Stimulated activated naive CD8-positive, alpha-beta T cell treated with anti-CD3 and anti-CD28 coated beads, Interleukin-15, Interleukin-2, amounts not matched to agents 100 U/mL and 50 U/mL, for 24 hours (primary cell): Measurements from ENCODE around the gene NKD2.

Experiments used
- ATAC-seq: fragments of 150-1000 bp; cut with Tn5 transposase; one replicate; pipeline ENCODE4 v1.10.0; 2021
- DNase-seq: peaks from one replicate; pipeline ENCODE4 v3.0.0; 2021

The NKD2 gene

DNA sequence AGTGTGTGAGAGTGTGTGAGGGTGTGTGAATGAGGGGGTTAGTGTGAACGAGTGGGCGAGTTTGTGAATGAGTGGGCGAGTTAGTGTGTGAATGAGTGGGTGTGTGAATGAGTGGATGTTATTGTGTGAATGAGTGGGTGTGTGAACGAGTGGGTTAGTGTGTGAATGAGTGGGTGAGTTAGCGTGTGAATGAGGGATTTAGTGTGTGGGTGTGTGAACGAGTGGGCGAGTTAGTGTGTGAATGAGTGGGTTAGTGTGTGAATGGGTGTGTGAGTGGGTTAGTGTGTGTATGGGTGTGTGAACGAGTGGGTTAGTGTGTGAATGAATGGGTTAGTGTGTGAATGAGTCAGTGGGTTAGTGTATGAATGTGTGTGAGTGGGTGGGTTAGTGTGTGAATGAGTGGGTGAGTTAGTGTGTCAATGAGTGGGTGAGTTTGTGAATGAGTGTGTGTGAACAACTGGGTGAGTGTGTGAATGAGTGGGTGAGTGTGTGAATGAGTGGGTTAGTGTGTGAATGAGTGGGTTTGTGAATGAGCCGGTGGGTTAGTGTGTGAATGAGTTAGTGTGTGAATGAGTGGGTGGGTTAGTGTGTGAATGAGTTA lies 37.5 kb downstream of the NKD2 start:
- no peak for DNase-seq
- no peak for ATAC-seq

DNA sequence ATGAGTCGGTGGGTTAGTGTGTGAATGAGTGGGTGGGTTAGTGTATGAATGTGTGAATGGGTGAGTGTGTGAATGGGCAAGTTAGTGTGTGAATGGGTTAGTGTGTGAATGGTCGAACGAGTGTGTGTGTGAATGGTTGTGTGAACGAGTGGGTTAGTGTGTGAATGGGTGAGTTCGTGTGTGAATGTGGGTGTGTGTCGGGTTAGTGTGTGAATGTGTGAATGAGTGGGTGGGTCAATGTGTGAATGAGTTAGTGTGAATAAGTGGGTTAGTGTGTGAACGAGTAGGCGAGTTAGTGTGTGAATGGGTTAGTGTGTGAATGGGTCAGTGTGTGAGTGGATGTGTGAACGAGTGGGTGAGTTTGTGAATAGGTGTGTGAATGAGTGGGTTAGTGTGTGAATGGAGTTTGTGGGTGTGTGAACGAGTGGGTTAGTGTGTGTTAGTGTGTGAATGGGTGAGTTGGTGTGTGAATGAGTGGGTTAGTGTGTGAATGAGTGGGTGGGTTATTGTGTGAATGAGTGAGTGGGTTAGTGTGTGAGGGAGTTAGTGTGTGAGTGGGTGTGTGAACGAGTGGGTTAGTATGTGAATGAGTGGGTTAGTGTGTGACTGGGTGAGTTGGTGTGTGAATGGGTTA lies 38.8 kb downstream of the NKD2 start:
- ATAC-seq (no peak), DNase-seq (no peak)

DNA sequence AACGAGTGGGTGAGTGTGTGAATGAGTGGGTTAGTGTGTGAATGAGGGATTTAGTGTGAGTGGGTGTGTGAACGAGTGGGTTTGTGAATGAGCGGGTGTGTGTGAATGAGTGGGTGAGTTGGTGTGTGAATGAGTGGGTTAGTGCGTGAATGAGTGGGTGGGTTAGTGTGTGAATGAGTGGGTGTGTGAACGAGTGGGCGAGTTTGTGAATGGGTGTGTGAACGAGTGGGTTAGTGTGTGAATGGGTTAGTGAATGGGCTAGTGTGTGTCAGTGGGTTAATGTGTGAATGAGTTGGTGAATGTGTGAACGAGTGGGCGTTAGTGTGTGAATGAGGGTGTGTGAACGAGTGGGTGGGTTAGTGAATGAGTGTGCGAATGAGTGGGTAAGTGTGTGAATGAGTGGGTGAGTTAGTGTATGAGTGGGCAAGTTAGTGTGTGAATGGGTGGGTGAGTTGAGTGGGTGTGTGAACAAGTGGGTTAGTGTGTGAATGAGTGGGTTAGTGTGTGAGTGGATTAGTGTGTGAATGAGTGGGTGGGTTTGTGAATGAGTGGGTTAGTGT lies 39.6 kb downstream of the NKD2 start:
- no peak for ATAC-seq
- no peak for DNase-seq

DNA sequence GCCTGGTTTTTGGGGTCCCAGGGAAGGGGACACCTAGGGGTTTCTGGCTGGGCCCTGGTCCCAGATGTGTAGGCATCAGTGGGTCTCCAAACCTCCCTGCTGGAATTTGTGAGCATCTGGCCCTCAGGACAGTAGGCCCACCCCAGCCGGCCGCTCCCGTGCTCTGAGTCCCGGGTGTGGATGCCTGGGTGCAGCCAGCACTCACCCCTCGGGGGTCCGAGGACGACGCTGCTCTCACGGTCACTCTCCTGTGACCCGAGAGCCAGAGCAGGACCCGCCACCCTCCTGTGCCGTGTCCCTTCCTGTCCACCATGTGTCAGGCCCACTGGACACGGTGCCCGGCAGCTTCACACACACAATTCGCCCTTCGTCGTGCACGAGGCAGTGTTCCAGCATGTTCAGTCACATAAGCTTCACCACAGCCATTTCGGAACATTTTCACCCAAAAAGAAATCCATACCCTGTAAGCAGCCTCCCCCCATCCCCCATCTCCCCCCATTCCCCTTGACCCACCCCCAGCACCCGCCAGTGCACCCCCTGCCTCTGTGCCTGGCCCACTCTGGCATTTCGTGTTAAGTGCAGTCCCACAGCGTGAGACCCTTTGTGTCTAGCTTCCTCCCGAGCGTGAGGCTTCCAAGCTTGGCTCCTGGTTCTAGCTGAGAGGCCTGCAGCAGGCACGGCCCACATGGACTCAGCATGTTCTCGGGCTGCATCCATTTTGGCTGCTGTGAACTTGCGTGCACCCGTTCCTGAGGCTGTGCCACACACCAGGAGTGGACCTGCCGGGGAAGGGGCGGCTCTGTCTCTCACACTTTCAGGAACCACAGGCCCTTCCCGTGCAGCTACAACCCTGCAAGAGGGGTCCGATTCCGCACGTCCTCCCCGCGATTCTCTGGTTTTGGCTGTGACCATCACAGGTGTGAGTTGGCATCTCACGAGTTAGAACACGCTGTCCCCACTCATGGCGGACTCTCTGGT lies 40.5 kb downstream of the NKD2 start:
- DNase-seq: no peak
- ATAC-seq: no peak

DNA sequence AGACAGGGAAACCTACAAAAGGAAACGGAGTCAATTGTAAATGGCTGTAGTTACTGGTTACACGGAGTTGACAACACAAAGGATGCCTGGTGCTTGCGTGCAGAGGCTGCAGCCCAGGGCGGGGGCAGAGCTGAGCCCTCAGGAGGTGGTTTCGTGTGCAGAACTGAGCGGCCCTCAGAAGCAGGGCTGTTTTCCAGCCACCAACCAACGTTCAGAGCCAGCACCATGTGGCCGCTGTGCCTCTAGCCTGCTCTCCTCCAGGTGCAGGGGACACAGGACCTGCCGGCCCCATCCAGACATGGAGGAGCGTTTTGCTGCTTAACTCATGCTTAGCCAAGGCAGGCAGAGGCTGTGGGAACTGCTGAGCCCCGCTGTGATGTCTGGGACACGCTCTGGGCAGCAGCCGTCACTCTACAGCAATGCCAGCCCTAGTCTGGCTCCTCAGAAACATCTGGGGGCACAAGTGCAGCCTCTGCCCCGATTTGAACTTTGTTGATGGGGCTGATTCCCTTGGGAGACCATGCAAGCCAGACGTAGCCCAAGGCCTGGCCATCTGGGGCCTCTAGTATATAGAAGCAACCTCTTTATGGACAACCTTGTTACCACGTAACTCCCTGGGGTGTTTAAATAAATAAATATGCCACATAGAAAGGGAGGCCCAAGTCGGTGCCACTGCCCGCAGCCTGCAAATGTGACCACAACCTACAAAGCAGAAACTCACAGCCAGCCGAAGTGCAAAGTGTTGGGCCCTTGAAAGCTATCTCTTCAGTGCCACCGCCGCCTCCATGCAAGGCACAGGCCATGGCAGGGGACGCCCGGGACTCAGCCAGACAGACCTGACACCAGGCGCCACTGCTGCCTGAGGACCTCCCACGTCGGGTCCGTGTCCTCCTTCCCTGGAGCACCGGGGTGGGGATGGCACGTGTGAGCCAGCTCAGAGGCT lies 42.1 kb downstream of the NKD2 start:
- no peak for ATAC-seq
- no peak for DNase-seq

DNA sequence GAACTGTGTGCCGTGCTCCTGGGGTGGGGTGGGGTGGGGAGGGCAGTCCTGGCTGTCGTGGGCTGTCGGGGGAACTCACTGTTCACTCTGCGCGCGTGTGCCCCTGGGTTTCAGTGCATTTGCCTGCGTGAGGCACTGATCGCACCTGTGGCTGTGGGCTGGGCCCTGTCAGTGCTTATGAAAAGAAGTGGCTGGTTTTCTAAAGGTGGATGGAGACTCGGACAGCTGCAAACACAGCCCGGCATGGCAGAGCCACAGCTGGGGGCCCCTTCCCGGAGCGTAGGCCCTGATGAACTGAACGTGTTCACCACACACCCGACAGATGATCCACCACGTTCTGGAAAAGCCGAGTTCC lies 42.7 kb downstream of the NKD2 start:
- no peak for ATAC-seq
- no peak for DNase-seq

DNA sequence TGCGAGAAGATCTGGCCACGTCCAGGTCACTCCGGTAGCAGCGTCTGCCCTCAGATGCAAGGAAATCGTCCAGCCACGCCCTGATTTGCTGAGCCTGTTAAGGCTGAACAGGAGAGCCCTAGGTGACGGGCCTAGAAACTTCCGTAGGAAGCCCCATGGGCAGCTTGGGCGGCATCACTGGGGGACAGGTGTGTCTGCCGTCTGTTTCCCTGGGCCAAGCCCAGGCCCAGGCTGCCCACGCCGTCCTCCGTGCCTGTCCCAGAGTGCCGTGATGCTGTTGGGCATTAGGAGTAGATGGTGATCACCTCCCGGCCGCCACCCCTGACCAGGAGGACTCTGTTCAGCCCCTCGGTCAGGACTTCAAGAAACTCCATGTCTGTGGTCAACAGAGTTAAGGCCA lies 43.5 kb downstream of the NKD2 start:
- ATAC-seq: no peak
- no peak for DNase-seq

DNA sequence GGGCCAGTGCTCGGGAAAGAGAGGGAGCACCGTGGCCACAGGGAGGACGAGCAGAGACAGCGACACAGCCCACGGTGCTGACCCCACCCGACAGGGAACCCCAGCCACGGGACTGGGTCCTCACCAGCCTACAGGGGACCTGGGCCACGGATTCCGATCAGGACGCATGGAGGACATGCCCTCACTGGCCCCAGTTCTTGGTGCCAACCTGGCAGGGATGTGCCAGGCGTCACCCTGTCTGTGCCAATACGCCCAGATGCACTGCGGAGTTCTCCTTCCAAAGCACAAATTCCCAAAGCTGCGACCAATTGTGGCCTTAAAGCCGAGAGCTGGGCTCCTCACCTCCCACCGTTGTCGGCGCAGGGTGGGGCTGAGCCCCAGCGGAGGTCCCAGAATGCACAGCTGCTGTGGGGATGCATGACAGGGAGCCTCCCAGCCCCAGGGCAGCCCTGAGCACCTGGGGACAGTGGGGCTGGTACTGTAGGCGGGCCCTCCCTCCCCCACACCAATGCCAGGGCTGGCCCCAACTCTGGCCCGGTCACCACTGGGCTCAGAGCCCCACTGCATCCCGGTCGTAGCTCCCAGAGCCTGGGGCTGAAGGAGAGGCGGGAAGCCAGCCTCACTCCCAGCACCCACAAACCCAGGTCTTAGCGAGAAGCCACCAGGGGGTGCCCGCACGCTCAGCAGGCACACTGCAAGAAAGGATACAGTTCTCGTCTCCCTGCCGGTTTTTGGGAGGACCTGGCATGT lies 44.2 kb downstream of the NKD2 start:
- DNase-seq (no peak), ATAC-seq (no peak)

DNA sequence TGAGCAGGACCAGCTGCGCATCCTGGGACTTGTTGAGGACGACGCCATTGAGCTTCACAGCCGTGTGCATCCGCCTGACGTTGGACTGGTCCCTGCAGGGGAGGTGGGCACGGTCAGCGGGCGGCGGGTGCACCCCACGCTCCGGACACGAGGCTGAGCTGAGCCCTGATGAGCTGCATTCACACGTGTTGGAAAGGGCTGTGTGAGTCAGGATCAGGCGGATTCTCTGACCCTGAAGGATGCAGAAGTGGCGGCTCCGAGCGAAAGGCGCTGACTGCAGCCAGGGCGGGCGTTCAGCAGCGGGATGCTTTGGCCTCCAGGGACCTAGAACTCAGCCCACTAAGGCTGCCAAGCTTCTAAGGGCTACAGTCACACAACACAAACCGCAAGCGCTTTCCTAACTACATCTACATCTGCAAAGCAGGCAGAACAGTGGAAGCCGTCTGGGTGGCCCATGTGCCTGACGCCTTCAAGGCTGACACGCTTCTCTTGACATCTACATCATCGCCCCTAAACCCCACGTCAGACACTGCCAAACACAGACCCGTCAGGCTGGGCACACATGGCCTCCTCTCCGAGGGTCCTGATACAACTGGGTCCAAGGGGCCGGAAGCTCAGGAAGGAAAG lies 44.9 kb downstream of the NKD2 start:
- no peak for ATAC-seq
- DNase-seq: no peak

DNA sequence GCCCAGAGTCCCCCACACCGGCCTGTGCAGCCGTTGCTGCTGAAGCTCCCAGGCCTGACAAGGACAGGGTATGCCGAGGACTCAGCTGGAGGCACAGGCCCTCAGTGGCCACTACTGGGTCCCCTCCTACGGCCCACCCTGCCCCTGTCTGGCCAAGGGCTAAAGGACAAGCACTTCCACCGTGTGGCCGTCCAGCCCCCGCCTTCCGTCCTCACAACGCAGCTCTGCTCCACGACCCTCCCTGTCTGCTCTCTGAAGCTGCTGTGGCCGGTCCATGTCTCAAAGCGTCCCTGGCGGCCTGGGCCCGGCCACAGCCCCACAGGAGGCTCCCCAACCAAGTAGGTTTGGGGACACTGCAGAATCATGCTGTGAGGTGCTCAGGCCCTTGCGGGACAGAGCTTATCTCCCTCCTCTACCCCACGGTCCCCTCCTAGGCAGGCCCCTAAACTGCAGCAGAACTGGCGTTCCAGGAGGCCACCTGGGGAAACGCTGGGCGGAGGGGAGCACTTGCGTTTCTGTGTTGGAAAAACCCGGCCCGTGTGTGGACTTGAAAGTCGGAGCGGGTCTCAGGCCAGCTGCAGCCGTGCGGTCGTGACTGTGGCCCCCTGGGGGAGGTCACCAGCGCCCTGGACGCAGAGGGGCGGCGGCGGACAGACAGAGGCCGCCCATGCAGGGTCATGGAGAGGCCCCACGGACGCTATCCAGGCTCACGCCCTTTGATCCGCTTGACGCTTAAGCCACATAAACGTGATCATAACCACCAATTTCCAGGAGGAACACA lies 45.6 kb downstream of the NKD2 start:
- DNase-seq (no peak), ATAC-seq (no peak)

DNA sequence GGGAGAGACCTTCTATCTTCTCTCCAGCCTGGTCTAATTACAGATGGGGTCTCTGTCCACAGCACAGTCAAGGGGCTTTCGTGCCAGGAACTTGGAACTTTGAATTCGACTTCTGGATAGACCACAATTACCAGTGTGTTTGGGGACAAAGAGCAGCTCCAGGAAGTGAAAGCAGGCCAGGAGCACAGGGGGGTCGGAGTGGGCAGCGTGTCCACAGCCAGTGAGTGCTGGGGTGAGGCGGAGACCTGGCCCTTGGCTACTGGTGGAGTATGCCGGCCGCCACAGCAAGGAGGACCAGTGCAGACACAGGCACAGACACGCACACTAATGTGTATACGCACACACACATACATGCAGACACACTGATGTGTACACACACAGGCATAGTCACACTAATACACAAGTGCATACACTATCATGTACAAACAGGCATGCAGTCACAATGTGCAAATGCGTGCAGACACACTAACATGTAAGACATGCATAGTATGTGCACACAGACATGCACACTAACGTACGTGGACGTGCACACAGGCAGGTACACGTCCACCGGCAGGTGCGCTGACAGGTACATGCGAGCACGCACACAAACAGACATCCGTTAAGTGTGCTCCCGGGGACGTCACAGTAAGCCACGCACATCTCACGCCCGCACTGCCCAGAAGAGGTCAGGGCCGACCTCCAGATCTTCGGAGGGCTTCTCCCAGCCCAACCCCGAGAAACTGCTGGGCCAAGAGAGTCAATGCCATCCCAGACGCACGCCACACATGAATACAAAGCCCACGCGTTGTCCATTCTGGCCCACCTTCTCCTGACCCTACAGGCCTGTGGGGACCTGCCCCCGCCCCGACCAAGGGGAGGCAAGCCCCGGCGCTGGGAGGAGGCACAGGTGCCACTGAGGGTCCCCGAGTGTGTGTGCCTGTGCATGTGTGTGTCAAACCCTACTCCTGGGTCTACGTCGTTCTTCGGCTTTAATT lies 46.5 kb downstream of the NKD2 start:
- no peak for ATAC-seq
- no peak for DNase-seq

DNA sequence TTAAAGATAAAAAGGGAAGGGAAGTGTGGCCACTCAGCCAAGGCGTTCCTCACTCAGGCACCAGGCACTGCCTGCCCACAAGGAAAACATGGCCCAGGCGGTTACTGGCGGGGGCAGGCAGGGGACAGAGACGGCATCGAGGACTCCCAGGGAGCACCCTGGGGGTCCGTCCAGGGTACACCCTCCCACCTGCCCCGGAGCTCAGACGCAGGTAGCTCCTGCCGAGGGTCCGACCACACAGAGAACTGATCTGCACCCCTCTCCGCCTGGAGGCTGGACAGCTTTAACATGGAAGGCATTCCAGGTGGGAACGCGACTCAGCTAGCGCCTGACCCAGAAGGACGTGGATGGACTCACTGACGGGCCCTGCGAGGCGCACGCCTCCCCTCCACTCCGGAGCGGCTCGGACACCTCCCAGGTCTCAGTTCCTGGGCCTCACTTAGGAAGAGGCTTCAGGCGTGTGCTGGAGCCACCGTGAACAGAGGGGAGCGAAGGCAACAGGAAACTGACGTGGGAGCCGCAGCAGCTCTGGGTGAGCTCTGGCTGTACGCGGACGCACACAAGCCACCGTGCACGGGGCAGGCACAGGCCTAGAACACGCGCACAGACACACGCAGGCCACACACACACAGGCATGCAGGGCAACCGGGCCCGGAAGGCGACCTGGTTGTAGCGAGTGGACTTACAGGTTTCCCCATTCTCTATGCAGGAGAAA lies 47.5 kb downstream of the NKD2 start:
- DNase-seq (no peak), ATAC-seq (no peak)

DNA sequence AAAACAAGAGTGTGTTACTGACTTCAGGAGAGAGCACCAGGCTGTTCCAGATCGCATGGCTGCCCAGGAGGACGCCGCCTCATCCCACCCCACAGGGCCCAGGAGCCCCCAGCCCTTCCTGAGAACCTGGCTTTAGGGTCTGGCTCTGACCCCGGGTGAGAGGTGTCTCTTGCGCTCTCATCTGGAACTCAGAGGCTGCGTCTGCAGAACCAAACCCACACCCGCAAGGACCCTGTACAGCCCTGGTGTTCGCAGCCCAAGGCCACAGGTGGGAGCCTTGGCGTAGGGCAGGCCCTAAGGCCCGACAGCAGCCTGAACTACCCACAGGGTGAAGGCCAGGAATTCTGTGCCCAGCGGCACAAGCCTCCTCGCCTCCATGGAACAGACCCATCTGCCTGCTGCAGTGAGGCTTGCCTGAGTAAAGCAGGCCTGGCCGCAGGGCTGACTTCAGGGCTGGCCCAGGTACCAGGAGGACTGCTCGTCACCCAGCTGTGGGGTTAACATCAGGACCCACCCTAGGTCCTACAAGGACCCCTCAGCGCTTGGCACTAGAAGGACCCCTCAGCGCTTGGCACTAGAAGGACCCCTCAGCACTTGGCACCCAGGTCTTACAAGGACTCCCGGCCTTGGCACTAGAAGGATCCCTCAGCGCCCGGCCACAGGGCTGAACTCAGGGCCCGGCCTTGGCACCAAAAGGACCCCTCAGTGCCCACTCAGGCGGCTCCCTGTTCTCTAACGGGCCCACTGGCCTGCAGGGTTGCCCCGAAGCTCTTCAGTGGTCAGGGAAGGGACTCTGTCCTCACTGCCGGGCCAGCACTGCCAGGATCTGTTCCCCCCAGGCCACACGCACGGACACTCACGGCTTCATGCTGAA lies 48.2 kb downstream of the NKD2 start:
- DNase-seq (no peak), ATAC-seq (no peak)

DNA sequence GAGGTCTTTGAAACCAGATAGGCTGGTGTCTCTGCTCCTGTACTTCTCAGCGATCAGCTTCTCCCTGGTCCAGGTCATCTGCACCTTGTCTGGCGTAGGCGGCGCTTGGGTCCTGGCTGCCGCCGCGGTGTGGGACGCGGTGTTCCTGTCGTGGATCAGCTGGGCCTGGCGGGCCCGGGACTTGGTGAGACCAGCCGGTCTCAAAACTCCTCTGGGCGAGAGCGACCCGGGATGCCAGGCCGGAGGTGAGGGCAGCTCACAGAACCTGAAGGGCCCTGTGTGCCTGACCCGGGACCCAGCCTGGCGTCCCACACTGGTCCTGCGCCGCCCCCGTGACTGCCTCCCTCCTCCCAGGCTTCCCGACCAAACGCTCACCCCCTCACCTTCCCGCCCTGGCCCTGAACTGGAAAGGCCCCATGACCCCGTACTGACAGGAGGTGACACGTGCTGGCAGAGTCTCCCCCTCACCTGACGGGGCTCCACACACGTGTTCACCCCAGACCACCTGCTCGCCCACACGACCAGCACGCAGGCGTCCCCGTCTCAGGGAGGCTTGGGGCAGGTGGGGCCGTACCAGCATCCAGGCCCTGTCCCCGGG lies 49.0 kb downstream of the NKD2 start:
- DNase-seq (no peak), ATAC-seq (no peak)

DNA sequence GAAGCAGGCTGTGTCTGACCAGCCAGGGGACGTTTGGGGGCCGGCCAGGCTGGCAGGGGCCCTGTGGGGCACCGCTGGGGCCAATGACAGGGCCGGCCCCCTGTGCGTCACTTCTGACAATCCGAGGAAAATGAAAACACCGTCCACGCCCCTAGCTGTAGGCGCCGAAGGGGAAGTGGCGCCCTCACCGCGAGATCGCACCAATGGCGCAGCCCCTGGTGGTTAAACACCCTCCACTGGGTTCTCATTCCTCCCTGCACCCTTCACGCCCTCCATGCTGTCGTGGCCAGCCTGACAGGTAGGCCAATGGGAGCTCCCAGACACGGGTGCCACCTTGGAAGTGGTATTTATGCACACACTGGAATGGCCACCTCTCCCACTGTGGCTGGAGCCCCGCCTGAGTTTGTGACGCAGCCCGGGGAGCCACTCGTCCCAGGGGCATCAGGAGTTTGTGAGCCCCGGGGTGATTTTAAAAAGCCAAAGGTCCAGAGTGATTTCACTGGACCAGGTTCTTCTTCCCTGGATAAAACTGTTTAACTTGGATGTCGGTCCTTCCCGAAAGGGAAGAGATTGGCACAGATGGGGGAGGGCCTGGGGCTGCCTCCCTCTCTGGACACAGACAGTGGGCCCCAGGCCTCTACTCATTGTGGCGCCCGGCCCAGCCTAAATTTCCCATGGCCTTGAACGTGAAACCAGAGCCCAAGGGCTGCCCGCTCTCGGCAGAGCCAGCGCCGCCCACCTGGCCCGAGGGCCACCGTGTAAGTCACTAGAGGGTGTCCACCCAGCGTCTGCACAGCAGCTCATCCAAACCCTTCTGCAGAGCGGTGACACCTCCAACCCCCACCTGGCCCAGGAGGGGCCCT lies 49.7 kb downstream of the NKD2 start:
- DNase-seq: no peak
- ATAC-seq: no peak
